OCI-M1 (cell line): Measurements from ENCODE around the gene NXN.
"Not testable (repeated sequence)": the region's sequence is repeated elsewhere in the genome, so short reads cannot be mapped to it uniquely, and the experiment has no call there.

Experiments used
- DNase-seq: peaks from one replicate; lab custom pipeline; 2025; lab: John Stamatoyannopoulos, UW

Gene NXN

GRCh38 chr17:862582-862981, 117.0 kb downstream of the NXN start:
- no peak for DNase-seq

GRCh38 chr17:861364-861763, 118.2 kb downstream of the NXN start:
- DNase-seq, result no peak

- DNase-seq, result no peak
Measured at GRCh38 chr17:860805-861204, 118.8 kb downstream of the NXN start.

GRCh38 chr17:859824-860195, 119.8 kb downstream of the NXN start:
- DNase-seq, result no peak

- DNase-seq, result no peak
Measured at GRCh38 chr17:859061-859823, 120.3 kb downstream of the NXN start.

- no peak for DNase-seq
Measured at GRCh38 chr17:856149-856548, 123.4 kb downstream of the NXN start.

GRCh38 chr17:855569-855968, 124.0 kb downstream of the NXN start:
- no peak for DNase-seq

GRCh38 chr17:852850-853249, 126.7 kb downstream of the NXN start:
- not testable (repeated sequence) for DNase-seq

GRCh38 chr17:852349-852748, 127.2 kb downstream of the NXN start:
- no peak for DNase-seq

GRCh38 chr17:851924-852323, 127.7 kb downstream of the NXN start:
- no peak for DNase-seq

GRCh38 chr17:850851-851763, 128.5 kb downstream of the NXN start:
- no peak for DNase-seq

GRCh38 chr17:850086-850850, 129.3 kb downstream of the NXN start:
- DNase-seq, result no peak

- DNase-seq, result no peak
Measured at GRCh38 chr17:848402-848801, 131.2 kb downstream of the NXN start.

- no peak for DNase-seq
Measured at GRCh38 chr17:846901-847843, 132.4 kb downstream of the NXN start.

GRCh38 chr17:841313-841712, 138.3 kb downstream of the NXN start:
- DNase-seq, result no peak

GRCh38 chr17:838486-838885, 141.1 kb downstream of the NXN start:
- no peak for DNase-seq

GRCh38 chr17:836151-836550, 143.4 kb downstream of the NXN start:
- no peak for DNase-seq

GRCh38 chr17:835721-836120, 143.9 kb downstream of the NXN start:
- DNase-seq, result not testable (repeated sequence)

- no peak for DNase-seq
Measured at GRCh38 chr17:835263-835662, 144.3 kb downstream of the NXN start.

- no peak for DNase-seq
Measured at GRCh38 chr17:834136-834535, 145.4 kb downstream of the NXN start.

- no peak for DNase-seq
Measured at GRCh38 chr17:830950-831349, 148.6 kb downstream of the NXN start.
